H1 (cell line): ENCODE data around the gene ZMYND10. TPM values are rescaled to one million over a fixed set of nuclear protein-coding genes. Genes with fewer than 3 reads are reported as not detected.

Experiments used
- CTCF ChIA-PET: fragments of 300-600 bp; sonication (Branson Sonifier 250); formaldehyde crosslinking; loops from one replicate; lab custom pipeline; 2021; ENCODE audit not compliant: partially characterized antibody; lab: Charles Lee
- POLR2A ChIA-PET: fragments of 300-600 bp; sonication (Branson Sonifier 250); formaldehyde crosslinking; loops from one replicate; lab custom pipeline; 2021; ENCODE audit warnings: inconsistent platforms; ENCODE audit not compliant: partially characterized antibody; lab: Charles Lee
- DNase-seq, 2 experiments: peaks; one replicate each; pipeline versions ENCODE4 v3.0.0 to v3.0.0-alpha.2; 2010 to 2022; ENCODE audit warnings: low spot score in 2 of 2, low read depth in 1 of 2, mixed read lengths in 1 of 2
- FAIRE-seq: peaks from 2 replicates; lab custom pipeline; 2011; peaks lifted over from hg19 to GRCh38; lab: Jason Lieb, UNC
- H2AFZ ChIP-seq: 2 replicates; pipeline ENCODE4 v1.8.1; 2012; ENCODE audit warnings: low read length, inconsistent platforms
- H2AK5ac ChIP-seq: 2 replicates; pipeline ENCODE4 v1.6.1; 2013; ENCODE audit warnings: low read depth, low read length
- H2BK120ac ChIP-seq: replicated peaks from 2 replicates; pipeline ENCODE3; 2013; ENCODE audit warnings: low read depth, low read length, inconsistent platforms
- H2BK12ac ChIP-seq: 2 replicates; pipeline ENCODE4 v1.6.1; 2013; ENCODE audit warnings: low read depth, low read length
- H2BK15ac ChIP-seq: 2 replicates; pipeline ENCODE4 v1.6.1; 2013; ENCODE audit warnings: low read length
- H2BK20ac ChIP-seq: 2 replicates; pipeline ENCODE4 v1.6.1; 2013; ENCODE audit warnings: low read length
- H2BK5ac ChIP-seq: 2 replicates; pipeline ENCODE4 v1.6.1; 2013; ENCODE audit warnings: low read depth, low read length
- H3K14ac ChIP-seq: 2 replicates; pipeline ENCODE4 v1.6.1; 2013; ENCODE audit warnings: inconsistent platforms; ENCODE audit not compliant: insufficient read length
- H3K18ac ChIP-seq: 2 replicates; pipeline ENCODE4 v1.6.1; 2013; ENCODE audit warnings: low read length; ENCODE audit errors: extremely low read depth
- H3K23ac ChIP-seq: 2 replicates; pipeline ENCODE4 v1.6.1; 2013; ENCODE audit warnings: inconsistent platforms; ENCODE audit not compliant: insufficient read length
- H3K23me2 ChIP-seq: 2 replicates; pipeline ENCODE4 v1.6.1; 2013; ENCODE audit warnings: low read depth, low read length
- H3K27ac ChIP-seq: 2 replicates; pipeline ENCODE4 v1.6.1; 2011; ENCODE audit warnings: low read depth, low read length, inconsistent platforms
- H3K27me3 ChIP-seq, 4 experiments: replicated peaks in 1 of 4; 1 replicate in 1 of 4; 2 replicates in 3 of 4; pipeline versions ENCODE4 v1.6.1 to v1.8.1; 2011 to 2013; ENCODE audit warnings: low read length in 3 of 4, mild to moderate bottlenecking in 3 of 4, inconsistent platforms in 2 of 4, mixed read lengths in 2 of 4, moderate library complexity in 1 of 4; ENCODE audit not compliant: control insufficient read depth in 3 of 4, insufficient read depth in 3 of 4; ENCODE audit errors: extremely low read depth in 1 of 4
- H3K36me3 ChIP-seq, 4 experiments: 2 replicates each; pipeline versions ENCODE4 v1.6.1 to v1.8.1; 2011 to 2013; ENCODE audit warnings: mild to moderate bottlenecking in 4 of 4, low read length in 3 of 4, moderate library complexity in 2 of 4, control low read depth in 1 of 4, inconsistent platforms in 1 of 4; ENCODE audit not compliant: insufficient read depth in 4 of 4, control insufficient read depth in 2 of 4
- H3K4ac ChIP-seq: replicated peaks from 2 replicates; pipeline ENCODE3; 2013; ENCODE audit warnings: low read length, low read depth, mixed read lengths, inconsistent platforms; ENCODE audit not compliant: insufficient read length
- H3K4me1 ChIP-seq, 4 experiments: replicated peaks in 1 of 4; 1 replicate in 1 of 4; 2 replicates in 3 of 4; pipeline versions ENCODE4 v1.6.1 to v1.8.1; 2011 to 2013; ENCODE audit warnings: low read length in 3 of 4, inconsistent platforms in 2 of 4, mixed read lengths in 1 of 4; ENCODE audit not compliant: insufficient read depth in 4 of 4, control insufficient read depth in 3 of 4
- H3K4me2 ChIP-seq, 2 experiments: 2 replicates each; pipeline versions ENCODE4 v1.6.1 to v1.8.1; 2011 to 2013; ENCODE audit warnings: low read depth in 2 of 2, low read length in 2 of 2, control low read depth in 1 of 2, inconsistent platforms in 1 of 2, mild to moderate bottlenecking in 1 of 2; ENCODE audit not compliant: insufficient read depth in 1 of 2
- H3K4me3 ChIP-seq, 4 experiments: fragments of 200-600, 300-600 bp in 1 of 4; sonication (generic), shearing (Covaris generic), sonication (Bioruptor Twin) in 1 of 4; 2 replicates each; pipeline versions ENCODE4 v1.5.1 to v1.8.1; 2011 to 2016; ENCODE audit warnings: low read length in 4 of 4, low read depth in 3 of 4, control low read depth in 2 of 4, inconsistent platforms in 2 of 4, mild to moderate bottlenecking in 2 of 4, mixed read lengths in 1 of 4, moderate library complexity in 1 of 4; ENCODE audit not compliant: insufficient read depth in 2 of 4; ENCODE audit errors: extremely low read depth in 1 of 4
- H3K56ac ChIP-seq: replicated peaks from 2 replicates; pipeline ENCODE3; 2013; ENCODE audit warnings: low read depth, mild to moderate bottlenecking, mixed read lengths, low read length, inconsistent platforms; ENCODE audit not compliant: insufficient read length
- H3K79me1 ChIP-seq: 2 replicates; pipeline ENCODE4 v1.6.1; 2013; ENCODE audit warnings: low read depth, low read length, control low read depth
- H3K79me2 ChIP-seq, 2 experiments: 2 replicates each; pipeline versions ENCODE4 v1.6.1 to v1.8.1; 2012 to 2013; ENCODE audit warnings: low read length in 2 of 2, mild to moderate bottlenecking in 2 of 2, inconsistent platforms in 1 of 2; ENCODE audit not compliant: insufficient read depth in 2 of 2, control insufficient read depth in 1 of 2
- H3K9ac ChIP-seq, 4 experiments: replicated peaks in 1 of 4; 1 replicate in 1 of 4; 2 replicates in 3 of 4; pipeline versions ENCODE4 v1.6.1 to v1.8.1; 2011 to 2013; ENCODE audit warnings: low read depth in 3 of 4, low read length in 3 of 4, control low read depth in 2 of 4, mild to moderate bottlenecking in 2 of 4, moderate library complexity in 2 of 4, inconsistent platforms in 1 of 4; ENCODE audit errors: extremely low read depth in 1 of 4
- H3K9me3 ChIP-seq, 2 experiments: 2 replicates each; pipeline versions ENCODE4 v1.6.1 to v1.8.1; 2012 to 2013; ENCODE audit warnings: mild to moderate bottlenecking in 2 of 2, moderate library complexity in 2 of 2, control low read depth in 1 of 2, inconsistent platforms in 1 of 2, low read depth in 1 of 2, low read length in 1 of 2, mixed read lengths in 1 of 2; ENCODE audit not compliant: insufficient read depth in 2 of 2
- H4K20me1 ChIP-seq, 2 experiments: replicated peaks in 1 of 2; 2 replicates each; pipeline versions ENCODE3 to v1.8.1; 2011 to 2013; ENCODE audit warnings: inconsistent platforms in 2 of 2, low read length in 2 of 2, mild to moderate bottlenecking in 1 of 2; ENCODE audit not compliant: insufficient read depth in 2 of 2, control insufficient read depth in 1 of 2
- H4K5ac ChIP-seq: 2 replicates; pipeline ENCODE4 v1.6.1; 2013; ENCODE audit warnings: low read length, low read depth, mixed read lengths, inconsistent platforms; ENCODE audit not compliant: insufficient read length
- H4K8ac ChIP-seq: 2 replicates; pipeline ENCODE4 v1.8.0; 2013; ENCODE audit warnings: mild to moderate bottlenecking, moderate library complexity, low read length, inconsistent platforms; ENCODE audit not compliant: insufficient read depth; ENCODE audit errors: extremely low read depth
- H4K91ac ChIP-seq: replicated peaks from 2 replicates; pipeline ENCODE3; 2013; ENCODE audit warnings: low read length, mixed read lengths, inconsistent platforms; ENCODE audit not compliant: insufficient read length
- ASH2L ChIP-seq: fragments of 200-600, 300-600 bp; sonication (generic); IDR thresholded peaks from one replicate; pipeline ENCODE4 v1.7.1; 2017; ENCODE audit warnings: low read length
- CTBP2 ChIP-seq: IDR thresholded peaks from 2 replicates; pipeline ENCODE4 v1.7.0; 2011; ENCODE audit warnings: borderline replicate concordance, mild to moderate bottlenecking, moderate library complexity, mixed read lengths, low read length; ENCODE audit not compliant: insufficient read depth, insufficient read length
- EGR1 ChIP-seq: IDR thresholded peaks from 2 replicates; pipeline ENCODE4 v1.6.1; 2011; ENCODE audit warnings: low read depth, low read length, borderline replicate concordance
- KDM4A ChIP-seq: IDR thresholded peaks from one replicate; pipeline ENCODE4 v1.7.1; 2012; ENCODE audit warnings: low read depth, mild to moderate bottlenecking, moderate library complexity, low read length, inconsistent platforms; ENCODE audit not compliant: severe bottlenecking
- SAP30 ChIP-seq: fragments of 300-600 bp; sonication (generic); IDR thresholded peaks from 2 replicates; pipeline ENCODE4 v1.7.1; 2012; ENCODE audit warnings: low read length, moderate library complexity, mild to moderate bottlenecking, inconsistent platforms; ENCODE audit not compliant: insufficient read depth, insufficient replicate concordance
- SIN3A ChIP-seq, 2 experiments: IDR thresholded peaks in 1 of 2; conservative IDR thresholded peaks in 1 of 2; 2 replicates each; pipeline ENCODE4 v1.6.1; 2011 to 2012; ENCODE audit warnings: low read length in 2 of 2, improper control_type of control experiment in 1 of 2, low read depth in 1 of 2, mild to moderate bottlenecking in 1 of 2
- TBP ChIP-seq: IDR thresholded peaks from 2 replicates; pipeline ENCODE4 v1.6.1; 2011; ENCODE audit warnings: low read depth, low read length, improper control_type of control experiment
- TEAD4 ChIP-seq: IDR thresholded peaks from 2 replicates; pipeline ENCODE4 v1.6.1; 2012; ENCODE audit warnings: low read depth, low read length, inconsistent platforms, mixed read lengths
- WGBS, 2 experiments: shearing (Covaris generic) in 1 of 2; methylation state at CpG; one replicate each; pipeline versions ENCODE4 v1.1.6 to v1.1.7; 2013 to 2015; ENCODE audit warnings: low lambda C conversion rate in 2 of 2, mixed read lengths in 2 of 2, inconsistent platforms in 1 of 2, low coverage in 1 of 2, missing lambda C conversion rate in 1 of 2; ENCODE audit not compliant: insufficient replicate concordance in 2 of 2, insufficient coverage in 1 of 2, insufficient read length in 1 of 2; ENCODE audit errors: extremely low coverage in 1 of 2, missing lambda C conversion rate in 1 of 2; 5-methylcytosine and 5-hydroxymethylcytosine counted together
- polyA plus RNA-seq, 7 experiments: library from polyadenylated mRNA; depleted of rRNA in 3 of 7; stranded (reverse) in 5 of 7; unstranded in 2 of 7; fragments of >200 nt in 5 of 7; fragments of 200-250 nt in 2 of 7; gene quantifications; 1 replicate in 5 of 7; 2 replicates in 1 of 7; 4 replicates in 1 of 7; pipeline versions ENCODE4 v1.2.1 to v1.2.3, GENCODE V29; 2011 to 2013; ENCODE audit warnings: missing spikeins in 2 of 7, mixed read lengths in 2 of 7
- total RNA-seq: library from RNA; stranded (reverse); fragmentation: NEBNext Ultra II Directional; extraction: Animal tissue kit (Norgen Biotek cat#: 25700); gene quantifications from 2 replicates; pipeline ENCODE4 v1.2.1, GENCODE V29; 2021
- TF ChIP-seq, protein P1 (sequence below): IDR thresholded peaks from 2 replicates; pipeline ENCODE4 v1.6.1; 2012; ENCODE audit warnings: inconsistent platforms
- TF ChIP-seq, protein P2 (sequence below): IDR thresholded peaks from 2 replicates; pipeline ENCODE4 v1.6.1; 2011; ENCODE audit warnings: low read length, improper control_type of control experiment

ZMYND10 gene
- total and polyA plus RNA-seq, 2 of the 8 experiments (the other 6 are each of a cell fraction or from before 2014, with no cell fraction given), result 0.56 to 0.79 TPM

DNA sequence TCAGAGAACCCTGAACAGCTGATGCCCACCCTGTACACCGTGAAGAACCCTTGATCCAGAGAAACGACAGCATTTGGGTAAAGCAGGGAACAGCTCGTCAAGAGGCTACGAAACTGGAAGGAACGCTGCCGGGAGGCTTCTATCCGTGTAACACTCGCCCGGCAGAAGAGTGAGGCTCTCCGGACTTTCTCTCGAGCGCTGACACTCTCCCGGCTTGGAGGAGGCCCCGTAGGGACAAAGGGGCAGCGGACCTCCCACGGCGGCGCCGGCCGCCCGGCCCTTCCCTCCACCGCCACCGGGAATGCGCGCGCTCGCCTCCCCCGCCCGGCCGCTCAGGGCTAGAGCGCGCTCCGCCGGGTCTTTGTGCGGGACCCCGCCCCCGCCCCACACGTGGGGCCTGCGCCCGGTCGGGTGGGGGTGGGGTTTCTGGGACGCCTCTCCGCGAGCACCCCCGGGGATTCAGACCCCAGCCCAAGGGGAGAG, 24.6 kb downstream of the ZMYND10 start:
- no peak overlapping the region; the same call in 1 of the 2 replicates for H2BK15ac ChIP-seq
- peak overlapping the region; percentile 99; the same call in 1 of the 2 replicates for H4K8ac ChIP-seq
- peak overlapping the region; percentile 3 for H3K56ac ChIP-seq
- ChIA-PET POLR2A (interaction anchor here (0.6 to 12.6 kb wide), 16 partner anchors 9 to 160 kb away, joined by 3 to 149 read pairs (median 6); partner anchors contain the start of genes GNAI2, HYAL1, HYAL3 and IFRD2), CTCF (interaction anchor here (0.5 to 5.6 kb wide), 23 partner anchors 11 to 1340 kb away, joined by 3 to 60 read pairs (median 4); partner anchors contain the start of genes CYB561D2, HYAL1, HYAL3 and NAA80)
- peak overlapping the region; percentile 89 to 100 (median 98) for H3K9ac ChIP-seq
- H2BK5ac ChIP-seq, result peak overlapping the region; percentile 99
- H3K27me3 ChIP-seq, result no peaks in the 10 kb centered on the region
- H2AK5ac ChIP-seq, result no peak overlapping the region
- FAIRE-seq (no peak), DNase-seq (peak in 1 of 2 experiments; percentile 90)
- H3K79me2 ChIP-seq, result peaks cover 0 to 25% of the 10 kb centered on the region in 2 experiments; a peak in 3 of 4 replicates
- peaks cover 20% of the 10 kb centered on the region for H3K79me1 ChIP-seq
- 0% methylated on average over 19 of the region's 45 CpGs; no CpG with 5 or more reads in 1 of the 2 experiments for WGBS, 2 experiments
- no peaks in the 10 kb centered on the region for H3K9me3 ChIP-seq
- H3K14ac ChIP-seq, result no peak overlapping the region
- peak overlapping the region; percentile 89 to 96 (median 94) for H3K4me3 ChIP-seq
- H3K4ac ChIP-seq, result no peak overlapping the region
- H3K18ac ChIP-seq, result peak overlapping the region; percentile 4; the same call in 1 of the 2 replicates
- H3K27ac ChIP-seq, result peak overlapping the region; percentile 100
- H3K23me2 ChIP-seq, result peaks cover 17% of the 10 kb centered on the region
- peak overlapping the region; percentile 97 for H3K4me2 ChIP-seq
- H4K20me1 ChIP-seq, result peaks cover 19 to 31% of the 10 kb centered on the region in 2 experiments
- no peak overlapping the region for H2BK20ac ChIP-seq
- peak overlapping the region; percentile 29 for H4K91ac ChIP-seq
- peaks cover 19 to 38% (median 30%) of the 10 kb centered on the region in 4 experiments for H3K36me3 ChIP-seq
- H2AFZ ChIP-seq, result no peak overlapping the region
- H3K23ac ChIP-seq, result no peak overlapping the region
- peak overlapping the region; percentile 90 for H4K5ac ChIP-seq
- peaks cover 0 to 35% (median 19%) of the 10 kb centered on the region in 4 experiments; a peak in 6 of 7 replicates for H3K4me1 ChIP-seq
- H2BK12ac ChIP-seq, result 0 out of 2 replicates have a peak overlapping the region, but pooled peaks have one; percentile 3
- H2BK120ac ChIP-seq, result no peak overlapping the region
- TF ChIP-seq CTBP2 (no peak), SIN3A (conservative IDR thresholded peaks at IDR 0.05 in 1 of 2, IDR thresholded peaks at IDR 0.05 in 1 of 2; ENCODE audit: low read depth in 1 of 2, low read length in 2 of 2) (peak in 1 of 2 experiments; percentile 75; a peak in 2 of 4 replicates), TBP (no peak), SAP30 (peak; percentile 73), ASH2L (peak; percentile 30), TEAD4 (peak; percentile 34; the same call in 1 of the 2 replicates), KDM4A (peak; percentile 8), EGR1 (no peak; the same call in 1 of the 2 replicates)
- TF ChIP-seq, protein P1, sequence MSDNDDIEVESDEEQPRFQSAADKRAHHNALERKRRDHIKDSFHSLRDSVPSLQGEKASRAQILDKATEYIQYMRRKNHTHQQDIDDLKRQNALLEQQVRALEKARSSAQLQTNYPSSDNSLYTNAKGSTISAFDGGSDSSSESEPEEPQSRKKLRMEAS, result peak; percentile 72
- TF ChIP-seq, protein P2, sequence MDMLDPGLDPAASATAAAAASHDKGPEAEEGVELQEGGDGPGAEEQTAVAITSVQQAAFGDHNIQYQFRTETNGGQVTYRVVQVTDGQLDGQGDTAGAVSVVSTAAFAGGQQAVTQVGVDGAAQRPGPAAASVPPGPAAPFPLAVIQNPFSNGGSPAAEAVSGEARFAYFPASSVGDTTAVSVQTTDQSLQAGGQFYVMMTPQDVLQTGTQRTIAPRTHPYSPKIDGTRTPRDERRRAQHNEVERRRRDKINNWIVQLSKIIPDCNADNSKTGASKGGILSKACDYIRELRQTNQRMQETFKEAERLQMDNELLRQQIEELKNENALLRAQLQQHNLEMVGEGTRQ, result 0 out of 2 replicates have a peak, but pooled peaks have one; percentile 35
